Liver (tissue), 3 donors: Measurements from ENCODE around the gene ANK3.

ENCODE experiments used
- ATF3 ChIP-seq: IDR thresholded peaks from 2 replicates; pipeline ENCODE4 v1.6.1; 2016; ENCODE audit warnings: antibody characterized with exemption
- CTCF ChIP-seq: fragments of 150-350 bp; IDR thresholded peaks from 2 replicates; pipeline ENCODE4 v1.5.1; 2017; ENCODE audit warnings: improper control_type of control experiment, low read depth, low read length; ENCODE audit not compliant: missing input control
- FOXA1 ChIP-seq: IDR thresholded peaks from 2 replicates; pipeline ENCODE4 v1.6.1; 2016; ENCODE audit warnings: antibody characterized with exemption
- GABPA ChIP-seq, 2 donors: IDR thresholded peaks in 1 of 2; conservative IDR thresholded peaks in 1 of 2; 2 replicates each; pipeline ENCODE4 v1.6.1; 2016; ENCODE audit warnings: antibody characterized with exemption in 2 of 2, mild to moderate bottlenecking in 1 of 2, moderate library complexity in 1 of 2
- JUND ChIP-seq, 2 donors: IDR thresholded peaks; 2 replicates each; pipeline ENCODE4 v1.6.1; 2016; ENCODE audit warnings: antibody characterized with exemption in 2 of 2
- MAX ChIP-seq: IDR thresholded peaks from 2 replicates; pipeline ENCODE4 v1.6.1; 2016; ENCODE audit warnings: antibody characterized with exemption
- RAD21 ChIP-seq, 2 donors: IDR thresholded peaks; 2 replicates each; pipeline ENCODE4 v1.6.1; 2016; ENCODE audit warnings: antibody characterized with exemption in 2 of 2, mild to moderate bottlenecking in 2 of 2
- REST ChIP-seq: IDR thresholded peaks from 2 replicates; pipeline ENCODE4 v1.6.1; 2016; ENCODE audit warnings: antibody characterized with exemption, mild to moderate bottlenecking
- RXRA ChIP-seq, 2 donors: IDR thresholded peaks; 2 replicates each; pipeline ENCODE4 v1.6.1; 2017 to 2018; ENCODE audit warnings: antibody characterized with exemption in 2 of 2, mild to moderate bottlenecking in 1 of 2
- SP1 ChIP-seq: IDR thresholded peaks from 2 replicates; pipeline ENCODE4 v1.6.1; 2018; ENCODE audit warnings: antibody characterized with exemption, mild to moderate bottlenecking
- TAF1 ChIP-seq: conservative IDR thresholded peaks from 2 replicates; pipeline ENCODE4 v1.6.1; 2016; ENCODE audit warnings: antibody characterized with exemption, mild to moderate bottlenecking
- YY1 ChIP-seq: IDR thresholded peaks from 2 replicates; pipeline ENCODE4 v1.6.1; 2016; ENCODE audit warnings: antibody characterized with exemption, mild to moderate bottlenecking
- donor health status: healthy.
- donor health status: healthy.

- TF ChIP-seq CTCF (no peak), RAD21 (IDR thresholded peaks at IDR 0.05) (no peak), YY1 (no peak), MAX (no peak), JUND (IDR thresholded peaks at IDR 0.05) (no peak), RXRA (IDR thresholded peaks at IDR 0.05) (no peak), TAF1 (no peak), REST (no peak), GABPA (IDR thresholded peaks at IDR 0.05 in 1 of 2, conservative IDR thresholded peaks at IDR 0.05 in 1 of 2) (no peak), SP1 (no peak), FOXA1 (no peak), ATF3 (no peak)
Measured at GRCh38 chr10:60417901-60418300, 28.2 kb upstream of the ANK3 start.
